K562 (cell line): ENCODE data around the gene BSN. TPM values are rescaled to one million over a fixed set of nuclear protein-coding genes. Genes with fewer than 3 reads are reported as not detected.

Source experiments
- CCAR2 ChIP-seq: fragments of 200-400 bp; formaldehyde crosslinking; IDR thresholded peaks from 2 replicates; pipeline ENCODE4 v1.6.1; 2017; ENCODE audit warnings: mild to moderate bottlenecking, low read depth, low read length
- E2F3 ChIP-seq: fragments of 250-450 bp; sonication (Bioruptor Pico); IDR thresholded peaks from 2 replicates; pipeline ENCODE4 v1.4.0; 2020; ENCODE audit warnings: mild to moderate bottlenecking
- ELF2 ChIP-seq: fragments of 250-450 bp; sonication (Bioruptor Pico); IDR thresholded peaks from 2 replicates; pipeline ENCODE4 v1.5.0; 2021; ENCODE audit warnings: mild to moderate bottlenecking
- FOXP1 ChIP-seq: sonication (generic); formaldehyde crosslinking; IDR thresholded peaks from 2 replicates; pipeline ENCODE4 v1.8.0; 2022; ENCODE audit warnings: mild to moderate bottlenecking, missing genetic modification reagents
- FUS ChIP-seq: fragments of 200-400 bp; formaldehyde crosslinking; optimal IDR thresholded peaks from 2 replicates; pipeline ENCODE3; 2017; ENCODE audit warnings: low read depth, low read length
- HLTF ChIP-seq: fragments of 450-650 bp; IDR thresholded peaks from 2 replicates; pipeline ENCODE4 v1.6.1; 2016
- SRF ChIP-seq, 2 experiments: fragments of 250-450, 450-650 bp in 1 of 2; sonication (Bioruptor Pico) in 1 of 2; sonication (generic) in 1 of 2; formaldehyde crosslinking; IDR thresholded peaks; 2 replicates each; pipeline versions ENCODE4 v1.5.0 to v1.5.1; 2020 to 2022; ENCODE audit warnings: mild to moderate bottlenecking in 1 of 2, missing genetic modification reagents in 1 of 2
- ZNF431 ChIP-seq: sonication (generic); formaldehyde crosslinking; IDR thresholded peaks from 2 replicates; pipeline ENCODE4 v1.8.0; 2022; ENCODE audit warnings: mild to moderate bottlenecking, missing genetic modification reagents
- polyA plus RNA-seq, 8 experiments: library from polyadenylated mRNA; depleted of rRNA in 4 of 8; stranded (reverse) in 5 of 8; unstranded in 3 of 8; fragments of >200 nt; fragmentation: Nextera tagmentation in 2 of 8; fragmentation: Illumina TruSeq in 1 of 8; extraction: Ambion mirVana in 2 of 8; extraction: Trizol in 1 of 8; gene quantifications; 2 replicates each; pipeline versions ENCODE4 v1.2.1 to v1.2.3, GENCODE V29; 2011 to 2014; ENCODE audit warnings: inconsistent platforms in 1 of 8, missing spikeins in 1 of 8
- total RNA-seq, 7 experiments: library from RNA; depleted of rRNA in 6 of 7; stranded (reverse); fragments of >200 nt in 6 of 7; fragmentation: Illumina TruSeq in 2 of 7; extraction: Trizol in 2 of 7; gene quantifications; 2 replicates each; pipeline versions ENCODE4 v1.2.1 to v1.2.3, GENCODE V29; 2011 to 2021; ENCODE audit warnings: low replicate concordance in 1 of 7
- TF ChIP-seq, protein P1 (sequence below): fragments of 250-450 bp; sonication (Bioruptor Pico); IDR thresholded peaks from 2 replicates; pipeline ENCODE4 v1.4.0; 2020; ENCODE audit warnings: mild to moderate bottlenecking, moderate library complexity
- TF ChIP-seq, protein P2 (sequence below): fragments of 250-450 bp; sonication (Bioruptor Pico); IDR thresholded peaks from 2 replicates; pipeline ENCODE4 v1.9.0; 2021; ENCODE audit warnings: mild to moderate bottlenecking, inconsistent platforms
- TF ChIP-seq, protein P3 (sequence below), 2 experiments: fragments of 450-650 bp in 1 of 2; IDR thresholded peaks; 2 replicates each; pipeline ENCODE4 v1.6.1; 2011 to 2017; ENCODE audit warnings: low read depth in 2 of 2, antibody characterized with exemption in 1 of 2, borderline replicate concordance in 1 of 2, low read length in 1 of 2, mild to moderate bottlenecking in 1 of 2, mixed read lengths in 1 of 2; ENCODE audit not compliant: control insufficient read depth in 1 of 2

Gene BSN
- total and polyA plus RNA-seq, 9 of the 15 experiments (the other 6 are each of a cell fraction or from before 2014, with no cell fraction given), result 0.03 to 1.5 (median 0.29) TPM

DNA sequence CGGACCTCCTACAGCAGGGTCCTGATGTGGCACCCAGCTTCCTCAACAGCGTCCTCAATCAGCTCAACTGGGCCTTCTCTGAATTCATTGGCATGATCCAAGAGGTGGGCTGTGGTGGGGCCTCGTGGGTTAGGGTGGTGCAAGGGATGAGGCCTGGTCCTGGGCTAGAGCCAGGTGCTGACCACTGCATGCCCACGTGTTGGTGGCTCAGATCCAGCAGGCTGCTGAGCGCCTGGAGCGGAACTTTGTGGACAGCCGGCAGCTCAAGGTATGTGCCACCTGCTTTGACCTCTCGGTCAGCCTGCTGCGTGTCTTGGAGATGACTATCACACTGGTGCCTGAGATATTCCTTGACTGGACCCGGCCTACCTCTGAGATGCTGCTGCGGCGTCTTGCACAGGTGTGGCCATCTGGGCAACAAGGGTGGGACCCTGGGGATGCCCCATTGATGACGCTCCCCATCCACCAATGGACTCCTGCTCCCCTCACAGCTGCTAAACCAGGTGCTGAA, 161.4 kb downstream of the BSN start (continued):
- TF ChIP-seq, protein P1, sequence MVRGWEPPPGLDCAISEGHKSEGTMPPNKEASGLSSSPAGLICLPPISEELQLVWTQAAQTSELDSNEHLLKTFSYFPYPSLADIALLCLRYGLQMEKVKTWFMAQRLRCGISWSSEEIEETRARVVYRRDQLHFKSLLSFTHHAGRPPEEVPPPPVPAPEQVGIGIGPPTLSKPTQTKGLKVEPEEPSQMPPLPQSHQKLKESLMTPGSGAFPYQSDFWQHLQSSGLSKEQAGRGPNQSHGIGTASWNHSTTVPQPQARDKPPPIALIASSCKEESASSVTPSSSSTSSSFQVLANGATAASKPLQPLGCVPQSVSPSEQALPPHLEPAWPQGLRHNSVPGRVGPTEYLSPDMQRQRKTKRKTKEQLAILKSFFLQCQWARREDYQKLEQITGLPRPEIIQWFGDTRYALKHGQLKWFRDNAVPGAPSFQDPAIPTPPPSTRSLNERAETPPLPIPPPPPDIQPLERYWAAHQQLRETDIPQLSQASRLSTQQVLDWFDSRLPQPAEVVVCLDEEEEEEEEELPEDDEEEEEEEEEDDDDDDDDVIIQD (CRISPR knock-in tag), result no peak
- TF ChIP-seq, protein P2, sequence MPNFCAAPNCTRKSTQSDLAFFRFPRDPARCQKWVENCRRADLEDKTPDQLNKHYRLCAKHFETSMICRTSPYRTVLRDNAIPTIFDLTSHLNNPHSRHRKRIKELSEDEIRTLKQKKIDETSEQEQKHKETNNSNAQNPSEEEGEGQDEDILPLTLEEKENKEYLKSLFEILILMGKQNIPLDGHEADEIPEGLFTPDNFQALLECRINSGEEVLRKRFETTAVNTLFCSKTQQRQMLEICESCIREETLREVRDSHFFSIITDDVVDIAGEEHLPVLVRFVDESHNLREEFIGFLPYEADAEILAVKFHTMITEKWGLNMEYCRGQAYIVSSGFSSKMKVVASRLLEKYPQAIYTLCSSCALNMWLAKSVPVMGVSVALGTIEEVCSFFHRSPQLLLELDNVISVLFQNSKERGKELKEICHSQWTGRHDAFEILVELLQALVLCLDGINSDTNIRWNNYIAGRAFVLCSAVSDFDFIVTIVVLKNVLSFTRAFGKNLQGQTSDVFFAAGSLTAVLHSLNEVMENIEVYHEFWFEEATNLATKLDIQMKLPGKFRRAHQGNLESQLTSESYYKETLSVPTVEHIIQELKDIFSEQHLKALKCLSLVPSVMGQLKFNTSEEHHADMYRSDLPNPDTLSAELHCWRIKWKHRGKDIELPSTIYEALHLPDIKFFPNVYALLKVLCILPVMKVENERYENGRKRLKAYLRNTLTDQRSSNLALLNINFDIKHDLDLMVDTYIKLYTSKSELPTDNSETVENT (CRISPR knock-in tag), result no peak
- TF ChIP-seq SRF (CRISPR knock-in tag; IDR thresholded peaks at IDR 0.05), result no peak
- TF ChIP-seq FOXP1 (CRISPR knock-in tag), result no peak
- TF ChIP-seq ZNF431, result no peak
- TF ChIP-seq FUS, result no peak
- no peak for TF ChIP-seq CCAR2
- no peak for TF ChIP-seq HLTF
- no peak for TF ChIP-seq E2F3
- no peak for TF ChIP-seq ELF2 (CRISPR knock-in tag)
- TF ChIP-seq, protein P3, sequence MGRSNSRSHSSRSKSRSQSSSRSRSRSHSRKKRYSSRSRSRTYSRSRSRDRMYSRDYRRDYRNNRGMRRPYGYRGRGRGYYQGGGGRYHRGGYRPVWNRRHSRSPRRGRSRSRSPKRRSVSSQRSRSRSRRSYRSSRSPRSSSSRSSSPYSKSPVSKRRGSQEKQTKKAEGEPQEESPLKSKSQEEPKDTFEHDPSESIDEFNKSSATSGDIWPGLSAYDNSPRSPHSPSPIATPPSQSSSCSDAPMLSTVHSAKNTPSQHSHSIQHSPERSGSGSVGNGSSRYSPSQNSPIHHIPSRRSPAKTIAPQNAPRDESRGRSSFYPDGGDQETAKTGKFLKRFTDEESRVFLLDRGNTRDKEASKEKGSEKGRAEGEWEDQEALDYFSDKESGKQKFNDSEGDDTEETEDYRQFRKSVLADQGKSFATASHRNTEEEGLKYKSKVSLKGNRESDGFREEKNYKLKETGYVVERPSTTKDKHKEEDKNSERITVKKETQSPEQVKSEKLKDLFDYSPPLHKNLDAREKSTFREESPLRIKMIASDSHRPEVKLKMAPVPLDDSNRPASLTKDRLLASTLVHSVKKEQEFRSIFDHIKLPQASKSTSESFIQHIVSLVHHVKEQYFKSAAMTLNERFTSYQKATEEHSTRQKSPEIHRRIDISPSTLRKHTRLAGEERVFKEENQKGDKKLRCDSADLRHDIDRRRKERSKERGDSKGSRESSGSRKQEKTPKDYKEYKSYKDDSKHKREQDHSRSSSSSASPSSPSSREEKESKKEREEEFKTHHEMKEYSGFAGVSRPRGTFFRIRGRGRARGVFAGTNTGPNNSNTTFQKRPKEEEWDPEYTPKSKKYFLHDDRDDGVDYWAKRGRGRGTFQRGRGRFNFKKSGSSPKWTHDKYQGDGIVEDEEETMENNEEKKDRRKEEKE (IDR thresholded peaks at IDR 0.05; ENCODE audit: borderline replicate concordance in 1 of 2, control insufficient read depth in 1 of 2, low read depth in 2 of 2, low read length in 1 of 2), result no peak
- TF ChIP-seq, all 486 proteins: peak for 0
